Measurements from ENCODE around the gene HECTD1.

DNA sequence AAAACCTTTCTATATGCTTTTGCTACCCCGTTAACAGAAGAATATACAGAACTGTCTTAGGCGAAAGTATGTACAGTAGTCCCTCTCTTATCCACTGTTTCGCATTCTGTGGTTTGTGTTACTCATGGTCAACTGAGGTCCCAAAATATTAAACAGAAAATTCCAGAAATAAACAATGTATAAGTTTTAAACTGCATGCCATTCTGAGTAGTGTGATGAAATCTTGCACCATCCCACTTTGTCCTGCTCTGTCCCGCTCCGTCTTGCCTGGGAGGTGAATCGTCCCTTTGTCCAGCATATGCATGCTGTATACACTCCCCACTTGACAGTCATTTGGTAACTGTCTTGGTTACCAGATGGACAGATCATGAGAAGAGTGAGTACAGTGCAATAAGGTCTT is 111.3 kb downstream of the HECTD1 start:
- TF ChIP-seq EZH2 (IDR thresholded peaks at IDR 0.05) (no peak), POLR2AphosphoS5 (IDR thresholded peaks at IDR 0.05; ENCODE audit: low read depth, low read length) (no peak), RAD21 (IDR thresholded peaks at IDR 0.05; ENCODE audit: low read depth) (no peak), EZH2phosphoT487 (IDR thresholded peaks at IDR 0.05; ENCODE audit: borderline replicate concordance) (no peak), EGR1 (IDR thresholded peaks at IDR 0.05; ENCODE audit: low read depth) (no peak)
- TF ChIP-seq, protein P1, sequence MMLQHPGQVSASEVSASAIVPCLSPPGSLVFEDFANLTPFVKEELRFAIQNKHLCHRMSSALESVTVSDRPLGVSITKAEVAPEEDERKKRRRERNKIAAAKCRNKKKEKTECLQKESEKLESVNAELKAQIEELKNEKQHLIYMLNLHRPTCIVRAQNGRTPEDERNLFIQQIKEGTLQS (IDR thresholded peaks at IDR 0.05), result no peak
- TF ChIP-seq, protein P2, sequence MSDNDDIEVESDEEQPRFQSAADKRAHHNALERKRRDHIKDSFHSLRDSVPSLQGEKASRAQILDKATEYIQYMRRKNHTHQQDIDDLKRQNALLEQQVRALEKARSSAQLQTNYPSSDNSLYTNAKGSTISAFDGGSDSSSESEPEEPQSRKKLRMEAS (IDR thresholded peaks at IDR 0.05), result no peak

All from HCT116 (cell line).